Loucy (cell line): ENCODE measurements around the gene NR1H3.

Experiments
- EZH2phosphoT487 ChIP-seq: fragments of 200-600 bp; IDR thresholded peaks from 2 replicates; pipeline ENCODE4 v1.6.1; 2018; ENCODE audit warnings: antibody characterized with exemption, mild to moderate bottlenecking, moderate library complexity, borderline replicate concordance
- TF ChIP-seq, protein P1 (sequence below): fragments of 200-600 bp; sonication (generic); conservative IDR thresholded peaks from 2 replicates; pipeline ENCODE4 v1.5.1; 2014; ENCODE audit warnings: mild to moderate bottlenecking, antibody characterized with exemption, low read length

DNA sequence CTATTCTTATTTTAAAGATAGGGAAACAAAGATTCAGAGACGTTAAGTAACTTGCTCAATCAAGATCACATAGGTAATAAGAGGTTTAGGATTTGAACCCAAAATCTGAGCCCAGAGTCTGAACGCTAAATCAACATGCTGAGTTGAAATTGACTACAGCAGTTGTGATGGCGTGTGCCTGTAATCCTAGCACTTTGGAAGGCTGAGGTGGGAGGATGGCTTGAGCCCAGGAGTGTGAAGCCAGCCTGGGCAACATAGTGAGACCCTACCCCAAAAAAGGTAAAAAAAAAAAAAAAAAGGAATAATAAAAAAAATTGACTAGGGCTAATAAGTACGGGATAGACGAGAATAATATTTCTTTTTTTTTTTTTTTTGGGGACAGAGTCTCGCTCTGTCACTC is 1.4 kb upstream of the NR1H3 start:
- TF ChIP-seq, protein P1, sequence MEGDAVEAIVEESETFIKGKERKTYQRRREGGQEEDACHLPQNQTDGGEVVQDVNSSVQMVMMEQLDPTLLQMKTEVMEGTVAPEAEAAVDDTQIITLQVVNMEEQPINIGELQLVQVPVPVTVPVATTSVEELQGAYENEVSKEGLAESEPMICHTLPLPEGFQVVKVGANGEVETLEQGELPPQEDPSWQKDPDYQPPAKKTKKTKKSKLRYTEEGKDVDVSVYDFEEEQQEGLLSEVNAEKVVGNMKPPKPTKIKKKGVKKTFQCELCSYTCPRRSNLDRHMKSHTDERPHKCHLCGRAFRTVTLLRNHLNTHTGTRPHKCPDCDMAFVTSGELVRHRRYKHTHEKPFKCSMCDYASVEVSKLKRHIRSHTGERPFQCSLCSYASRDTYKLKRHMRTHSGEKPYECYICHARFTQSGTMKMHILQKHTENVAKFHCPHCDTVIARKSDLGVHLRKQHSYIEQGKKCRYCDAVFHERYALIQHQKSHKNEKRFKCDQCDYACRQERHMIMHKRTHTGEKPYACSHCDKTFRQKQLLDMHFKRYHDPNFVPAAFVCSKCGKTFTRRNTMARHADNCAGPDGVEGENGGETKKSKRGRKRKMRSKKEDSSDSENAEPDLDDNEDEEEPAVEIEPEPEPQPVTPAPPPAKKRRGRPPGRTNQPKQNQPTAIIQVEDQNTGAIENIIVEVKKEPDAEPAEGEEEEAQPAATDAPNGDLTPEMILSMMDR, result no peak
- TF ChIP-seq EZH2phosphoT487, result no peak
